Urothelium cell line (cell line): ENCODE measurements around the gene SLC38A10.

Experiments used
- DNase-seq: peaks from one replicate; pipeline ENCODE4 v3.0.0; 2011; ENCODE audit warnings: low spot score, mixed read lengths
- FAIRE-seq: peaks from 2 replicates; lab custom pipeline; 2011; peaks lifted over from hg19 to GRCh38; lab: Jason Lieb, UNC

SLC38A10 gene

DNA sequence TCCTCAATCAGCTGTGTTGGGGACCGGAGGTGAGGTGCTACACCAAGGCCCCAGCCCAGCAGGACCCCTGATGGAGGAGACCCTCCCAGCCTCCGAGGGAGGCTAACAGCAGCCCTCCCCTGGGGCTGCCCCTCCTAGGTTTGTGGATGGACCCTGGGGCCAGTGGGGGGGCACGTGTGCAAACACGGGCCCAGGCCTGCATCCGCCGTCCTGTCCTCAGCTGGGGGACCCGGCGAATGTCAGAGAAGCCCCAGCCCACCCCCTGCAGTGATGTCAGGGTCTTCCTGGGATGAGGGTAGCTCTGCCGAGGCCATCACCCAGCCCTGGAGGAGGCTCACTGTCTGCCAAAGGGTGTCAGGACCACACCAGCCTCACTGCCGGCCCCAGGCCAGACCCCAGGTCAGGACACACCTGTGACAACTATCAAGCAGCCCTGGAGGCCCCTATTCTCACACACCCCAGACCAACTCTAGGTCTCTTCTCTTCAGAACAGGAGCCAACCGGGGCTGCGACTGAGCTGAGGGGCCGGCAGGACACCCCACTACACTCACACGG lies 99.1 kb downstream of the SLC38A10 start:
- FAIRE-seq (no peak), DNase-seq (no peak)
